Activated CD4-positive, alpha-beta T cell treated with anti-CD3 and anti-CD28 coated beads, Interleukin-2, amount 50 U/mL, for 1 hour (primary cell): Measurements from ENCODE around the gene GFY.

ENCODE experiments used
- DNase-seq: peaks from one replicate; pipeline ENCODE4 v3.0.0-alpha.2; 2020

Gene GFY

GRCh38 chr19:49425178-49425577, at the start of gene GFY:
Gene GFY, plus strand, starts transcription at chr19:49425388. Its CDS starts 1,043 bp downstream, at chr19:49426431.
- no peak for DNase-seq

DNA sequence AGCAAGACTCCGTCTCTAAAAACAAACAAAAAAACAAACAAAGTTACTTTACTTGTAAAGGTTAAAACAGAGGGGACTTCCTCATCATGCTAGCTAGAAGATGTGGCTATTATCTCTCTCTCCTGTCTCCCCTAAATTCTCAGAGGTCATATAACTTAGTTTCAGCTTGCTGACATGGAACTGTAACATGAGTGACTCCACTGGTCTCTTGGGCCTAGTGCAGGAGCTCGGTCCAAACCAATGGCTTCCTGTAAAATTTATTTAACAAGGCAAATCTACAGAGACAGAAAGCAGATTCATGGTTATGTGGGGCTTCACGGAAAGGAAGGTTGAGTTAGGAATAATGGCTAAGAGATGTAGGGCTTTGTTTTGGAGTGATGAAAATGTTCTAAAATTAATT, 46.7 kb upstream of the GFY start:
- no peak for DNase-seq

DNA sequence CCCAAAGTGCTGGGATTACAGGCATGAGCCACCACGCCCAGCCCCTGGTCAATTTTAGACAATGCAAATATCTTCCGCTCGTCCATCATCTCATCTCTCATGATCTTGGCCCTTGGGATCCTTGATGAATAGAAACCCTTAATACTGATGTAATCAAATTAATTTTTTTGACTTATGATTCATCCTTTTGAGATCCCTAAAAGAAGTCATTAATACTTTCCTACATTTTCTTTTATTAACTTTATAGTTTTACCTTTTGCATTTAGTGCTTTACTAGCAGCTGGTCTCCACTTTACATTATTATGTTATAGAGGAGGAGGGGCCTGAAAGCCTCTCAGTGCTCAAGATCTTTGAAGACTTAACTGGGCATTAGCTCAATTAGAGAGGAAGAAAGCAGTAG, 44.8 kb upstream of the GFY start:
- DNase-seq, result no peak

- DNase-seq, result no peak
Observed at GRCh38 chr19:49382639-49383038, 42.5 kb upstream of the GFY start.

- no peak for DNase-seq
Observed at GRCh38 chr19:49383599-49383998, 41.6 kb upstream of the GFY start.

DNA sequence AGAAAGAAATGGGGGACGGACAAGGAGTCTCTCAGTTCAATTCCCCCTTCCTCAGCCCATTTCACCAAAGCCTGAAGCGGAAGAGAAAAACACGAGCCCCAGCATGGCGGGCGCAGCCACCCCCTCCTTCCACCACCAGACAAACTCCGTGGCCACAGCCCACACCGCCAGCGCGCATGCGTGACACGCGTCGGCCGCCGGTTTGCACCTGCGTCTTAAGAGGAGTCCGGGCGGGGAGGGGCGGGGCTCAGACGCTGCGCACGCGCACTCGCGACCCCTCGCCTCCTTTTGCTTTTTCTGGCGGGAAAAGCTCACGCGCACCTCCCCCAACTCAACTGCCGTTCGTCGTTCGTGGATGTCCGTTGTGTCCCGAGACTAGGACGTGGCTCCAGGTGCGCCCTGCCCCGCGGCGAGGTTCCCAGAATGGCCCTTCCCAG, 37.2 kb upstream of the GFY start, which contains the start of gene KASH5:
KASH5 (plus strand) TSS at position 314 of the 437 bp plus-strand sequence. CDS start 2,635 bp downstream, outside the sequence.
- DNase-seq, result peak; percentile 77

- DNase-seq, result no peak
Observed at GRCh38 chr19:49389406-49389805, 35.8 kb upstream of the GFY start.

DNA sequence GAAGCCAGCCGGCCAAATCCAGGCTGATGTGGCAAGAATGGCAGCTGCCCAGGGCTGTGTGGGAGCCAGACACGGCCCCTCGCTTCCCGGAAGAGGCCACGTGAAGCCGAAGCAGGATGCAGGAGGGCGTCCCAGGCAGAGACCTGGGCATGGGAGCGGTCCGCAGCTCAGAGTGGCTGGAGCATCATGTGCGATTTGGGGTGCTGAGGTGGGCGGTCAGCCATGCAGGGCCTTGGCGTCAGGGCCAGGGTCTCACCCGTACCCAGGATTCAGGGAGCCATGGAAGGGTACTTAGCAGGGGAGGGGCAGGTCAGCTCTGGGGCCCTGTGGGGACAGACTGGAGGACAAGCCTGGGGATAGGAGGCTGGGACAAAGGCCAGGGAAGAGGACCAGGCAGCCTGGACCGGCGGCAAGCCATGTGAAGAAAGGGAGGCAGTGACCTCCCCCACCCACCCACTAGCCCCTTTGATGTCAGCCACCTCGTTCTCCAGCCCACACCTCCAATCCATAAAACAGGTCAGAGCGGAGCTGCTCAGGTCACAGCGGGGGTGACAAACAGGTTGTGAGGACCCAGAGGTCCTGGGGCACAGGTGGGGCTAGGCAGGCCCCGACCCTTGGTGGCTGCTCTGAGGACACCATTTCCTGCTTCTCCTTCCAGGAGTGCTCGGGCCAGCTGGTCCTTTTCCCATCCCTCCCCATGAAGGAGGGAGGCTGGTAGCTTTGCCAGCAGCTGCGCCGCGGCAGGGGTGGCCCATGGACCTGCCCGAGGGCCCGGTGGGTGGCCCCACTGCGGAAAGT, 34.9 kb upstream of the GFY start:
- DNase-seq, result no peak

GRCh38 chr19:49390929-49391359, 34.2 kb upstream of the GFY start:
- no peak for DNase-seq

DNA sequence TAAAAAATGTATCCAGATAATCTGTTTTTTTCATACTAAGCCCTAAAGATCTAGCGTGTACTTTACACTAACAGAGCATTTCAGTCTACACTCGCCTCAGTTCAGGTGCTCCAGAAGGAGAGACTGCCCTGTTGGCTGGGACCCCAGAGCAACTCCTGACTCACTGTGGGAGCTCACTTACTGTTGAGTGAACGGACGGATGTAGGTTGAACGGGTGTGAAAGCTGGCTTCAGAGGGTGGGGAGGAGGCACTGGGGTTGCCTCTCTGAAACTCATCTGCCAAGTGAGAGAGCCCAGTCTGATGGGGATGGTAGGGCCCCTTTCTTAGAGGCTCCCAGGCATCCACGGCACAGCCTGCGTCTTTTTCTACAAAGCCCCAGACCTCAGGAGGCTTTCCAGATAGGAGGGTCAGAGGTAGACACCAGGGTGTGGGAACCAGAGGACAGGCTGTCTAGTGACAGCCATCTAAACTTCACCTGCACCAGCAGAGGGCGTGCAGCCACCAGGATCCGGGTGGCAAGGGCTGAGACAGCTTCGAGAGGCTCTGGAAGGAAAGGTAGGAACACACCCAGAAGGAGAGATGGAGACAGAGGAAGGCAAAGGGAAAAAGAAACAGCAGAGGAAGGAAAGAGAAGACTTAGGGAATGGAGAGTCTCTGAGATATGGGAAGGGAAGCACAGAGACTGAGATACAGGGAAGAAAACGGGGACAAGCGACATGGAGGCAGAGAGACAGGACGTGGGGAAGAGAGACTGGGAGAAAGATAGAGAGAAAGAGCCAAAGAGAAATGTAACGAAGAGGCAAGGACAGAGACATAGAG, 33.4 kb upstream of the GFY start:
- DNase-seq, result peak; percentile 80

DNA sequence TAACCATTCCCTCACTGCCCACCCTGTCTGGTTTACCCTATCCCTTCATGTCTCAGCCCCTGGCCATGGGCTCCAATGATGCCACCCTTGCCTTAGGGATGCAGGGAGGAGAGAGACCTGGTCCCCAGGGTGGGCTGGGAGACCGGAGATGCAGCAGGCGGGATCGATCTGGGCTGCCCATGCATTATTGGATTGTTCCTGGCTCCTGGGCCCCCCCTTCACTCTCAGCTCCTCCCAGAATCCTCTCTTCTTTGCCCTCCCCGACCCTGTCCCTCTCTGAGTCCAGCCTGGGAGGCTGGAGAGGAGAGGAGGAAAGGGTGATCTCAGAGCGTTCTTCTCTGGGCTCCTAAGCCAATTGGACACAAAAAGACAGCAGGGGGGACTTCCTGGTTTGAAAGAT, 31.3 kb upstream of the GFY start:
- no peak for DNase-seq

- no peak for DNase-seq
Observed at GRCh38 chr19:49395581-49396407, 29.4 kb upstream of the GFY start.

DNA sequence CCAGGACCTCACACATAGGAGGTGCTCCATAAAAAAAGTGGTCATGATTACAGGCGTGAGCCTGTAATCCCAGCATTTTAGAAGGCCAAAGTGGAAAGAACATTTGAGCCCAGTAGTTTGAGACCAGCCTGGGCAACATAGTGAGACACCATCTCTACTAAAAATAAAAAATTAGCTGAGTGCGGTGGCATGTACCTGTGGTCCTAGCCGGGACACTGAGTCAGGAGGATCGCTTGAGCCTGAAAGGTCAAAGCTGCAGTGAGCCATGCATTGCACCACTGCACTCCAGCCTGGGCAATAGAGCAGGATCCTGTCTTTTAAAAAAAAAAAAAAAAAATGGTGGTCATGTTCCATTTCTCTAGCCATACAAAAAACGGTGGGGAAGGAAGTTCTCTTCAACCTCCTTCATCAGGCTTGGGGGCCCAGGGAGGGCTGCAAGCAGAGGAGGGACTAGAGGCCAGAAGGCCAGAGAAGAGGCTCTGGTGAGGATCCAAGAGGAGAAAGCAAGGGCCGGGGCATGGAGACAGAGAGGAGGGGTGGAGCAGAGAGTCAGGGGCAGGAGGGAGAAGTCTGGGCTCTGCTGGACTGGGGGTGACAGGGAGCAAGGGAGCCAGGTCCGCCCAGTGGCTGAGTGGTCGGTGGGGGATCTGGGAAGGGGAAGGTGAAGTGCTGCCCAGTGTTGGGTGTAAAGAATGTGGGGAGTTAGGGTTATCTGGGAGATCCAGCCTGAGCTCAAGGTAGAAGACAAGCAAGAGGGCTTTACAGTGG, 28.3 kb upstream of the GFY start:
- no peak for DNase-seq

DNA sequence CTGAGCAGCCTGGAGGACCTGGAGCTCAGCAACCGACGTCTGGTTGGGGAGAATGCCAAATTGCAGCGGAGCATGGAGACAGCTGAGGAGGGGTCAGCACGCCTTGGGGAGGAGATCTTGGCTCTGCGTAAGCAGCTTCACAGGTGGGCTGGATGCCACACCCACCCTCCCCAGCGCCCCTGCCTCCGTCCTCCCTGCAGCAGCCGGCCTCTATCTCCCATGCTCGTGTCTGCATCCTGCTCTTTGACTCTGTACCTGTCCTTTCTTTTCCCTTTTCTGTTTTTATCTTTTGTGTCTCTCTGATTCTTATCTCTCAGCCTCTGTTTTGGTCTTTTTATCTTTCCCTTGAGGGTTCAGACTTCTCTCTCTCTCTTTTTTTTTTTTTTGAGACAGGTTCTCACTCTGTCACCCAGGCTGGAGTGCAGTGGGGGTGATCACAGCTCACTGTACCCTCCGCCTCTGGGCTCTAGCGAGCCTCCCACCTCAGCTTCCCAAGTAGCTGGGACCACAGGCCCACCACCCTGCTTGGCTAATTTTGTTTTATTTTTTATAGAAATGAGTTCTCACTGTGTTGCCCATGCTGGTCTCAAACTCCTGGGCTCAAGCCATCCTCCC, 27.1 kb upstream of the GFY start:
- no peak for DNase-seq

DNA sequence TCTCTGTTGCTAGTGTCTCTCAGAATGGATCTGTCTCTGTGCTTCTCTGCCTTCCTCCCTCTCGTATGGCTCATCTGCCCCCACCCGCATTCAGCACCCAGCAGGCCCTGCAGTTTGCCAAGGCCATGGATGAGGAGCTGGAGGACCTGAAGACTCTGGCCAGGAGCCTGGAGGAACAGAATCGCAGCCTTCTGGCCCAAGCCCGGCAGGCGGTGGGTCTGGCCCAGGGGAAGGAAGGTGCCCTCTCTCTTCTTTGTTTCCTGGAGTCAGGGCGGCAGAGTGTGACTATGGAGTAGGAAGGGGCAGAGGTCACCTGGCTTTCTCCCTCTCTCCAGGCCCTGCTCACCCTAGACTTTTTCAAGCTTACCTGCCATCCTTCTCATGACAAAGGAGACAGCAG, 26.3 kb upstream of the GFY start:
- no peak for DNase-seq

GRCh38 chr19:49400029-49400428, 25.2 kb upstream of the GFY start:
- no peak for DNase-seq

DNA sequence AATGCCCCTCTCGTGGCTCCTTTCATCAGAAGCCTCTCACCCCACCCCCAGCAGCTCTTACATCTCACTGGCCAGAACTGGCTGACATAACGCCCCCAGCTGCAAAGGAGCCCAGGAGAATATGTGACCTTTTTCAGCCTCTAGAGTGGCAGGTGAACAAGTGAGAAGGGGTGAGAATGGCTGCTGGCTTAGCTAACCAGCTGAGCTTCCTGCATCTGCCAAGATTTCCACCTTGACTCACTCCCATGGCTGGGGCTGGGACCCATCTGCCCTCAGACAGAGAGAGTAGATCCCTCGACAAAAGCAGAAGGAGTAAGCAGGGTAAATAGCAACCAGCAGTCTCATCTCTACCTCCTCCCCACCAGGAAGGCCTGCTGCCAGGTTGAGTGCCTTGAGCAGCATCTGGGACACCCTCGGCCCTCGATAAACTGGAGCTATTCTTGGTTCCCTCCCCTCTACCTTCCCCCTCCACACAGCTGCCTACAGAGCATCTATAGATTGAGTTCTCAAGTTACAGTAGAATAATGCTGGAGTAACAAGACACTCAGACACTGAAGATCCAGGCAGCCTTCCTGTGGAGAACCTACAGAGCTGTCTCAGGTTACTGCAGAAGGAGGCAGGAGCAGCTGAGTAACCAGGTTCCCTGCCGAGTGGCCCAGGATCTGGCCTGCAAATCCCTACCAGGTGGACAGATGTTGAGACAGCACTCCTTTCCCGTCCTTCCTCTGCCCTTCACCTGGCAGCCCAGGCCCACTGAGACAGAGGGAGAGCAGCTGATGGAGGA, 21.6 kb upstream of the GFY start:
- DNase-seq, result no peak

GRCh38 chr19:49407079-49407478, 18.1 kb upstream of the GFY start:
- DNase-seq, result no peak

GRCh38 chr19:49407482-49408015, 17.6 kb upstream of the GFY start:
- no peak for DNase-seq

DNA sequence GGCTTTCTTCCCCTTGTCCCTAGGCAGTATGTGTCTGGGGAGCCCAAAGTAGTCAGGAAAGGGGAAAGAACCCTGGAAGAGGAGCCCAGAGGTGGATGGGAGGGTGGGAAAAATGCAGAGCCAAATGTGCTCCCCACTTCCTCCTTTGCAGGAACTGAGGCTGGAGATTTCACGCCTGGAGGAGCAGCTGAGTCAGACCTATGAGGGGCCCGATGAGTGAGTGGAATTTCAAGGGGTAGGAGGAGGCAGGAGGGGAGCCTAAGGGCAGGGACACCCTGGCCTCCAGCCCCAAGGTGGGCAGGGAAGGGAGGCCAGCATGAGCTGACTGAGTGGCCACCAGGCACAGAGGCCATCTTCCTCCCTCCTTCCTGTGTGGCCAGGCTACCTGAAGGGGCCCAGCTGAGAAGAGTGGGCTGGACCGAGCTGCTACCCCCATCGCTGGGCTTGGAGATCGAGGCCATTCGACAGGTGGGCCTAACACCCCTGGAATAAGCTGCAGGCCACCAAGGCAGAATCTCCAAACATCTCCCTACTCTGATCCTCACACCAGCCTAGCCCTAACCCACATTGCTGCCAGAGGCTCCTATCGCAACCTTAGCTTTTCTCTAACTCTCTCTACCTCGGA, 16.3 kb upstream of the GFY start:
- no peak for DNase-seq
